Loucy (cell line): ENCODE data around the gene ANKRD63.

ENCODE experiments used
- H2AFZ ChIP-seq: fragments of 200-600 bp; sonication (generic); 2 replicates; pipeline ENCODE4 v1.6.0; 2016; ENCODE audit warnings: antibody characterized with exemption, mild to moderate bottlenecking, low read length, moderate library complexity
- H3F3A ChIP-seq: fragments of 200-600 bp; 2 replicates; pipeline ENCODE4 v1.6.0; 2016; ENCODE audit warnings: antibody characterized with exemption, low read depth, mild to moderate bottlenecking
- H3K27me3 ChIP-seq: fragments of 200-600 bp; sonication (generic); 2 replicates; pipeline ENCODE4 v1.6.1; 2014; ENCODE audit warnings: low read length, mild to moderate bottlenecking; ENCODE audit not compliant: insufficient read depth, poor library complexity, severe bottlenecking
- H3K36me3 ChIP-seq: fragments of 200-600 bp; sonication (generic); 2 replicates; pipeline ENCODE4 v1.6.1; 2016; ENCODE audit warnings: low read length; ENCODE audit not compliant: insufficient read depth
- H3K4me1 ChIP-seq: fragments of 200-600 bp; sonication (generic); 2 replicates; pipeline ENCODE4 v1.5.1; 2014; ENCODE audit warnings: low read length, mild to moderate bottlenecking; ENCODE audit not compliant: insufficient read depth, poor library complexity, severe bottlenecking
- H3K4me2 ChIP-seq: fragments of 200-600 bp; sonication (generic); 2 replicates; pipeline ENCODE4 v1.6.0; 2014; ENCODE audit warnings: antibody characterized with exemption, low read length, low read depth, mild to moderate bottlenecking; ENCODE audit not compliant: poor library complexity, severe bottlenecking
- H3K4me3 ChIP-seq: fragments of 200-600 bp; sonication (generic); 2 replicates; pipeline ENCODE4 v1.5.1; 2014; ENCODE audit warnings: low read length, mild to moderate bottlenecking, mixed read lengths; ENCODE audit not compliant: poor library complexity, severe bottlenecking
- H3K79me2 ChIP-seq: fragments of 200-600 bp; sonication (generic); 2 replicates; pipeline ENCODE4 v1.6.1; 2014; ENCODE audit warnings: low read length; ENCODE audit not compliant: insufficient read depth
- H3K9ac ChIP-seq: fragments of 200-600 bp; sonication (generic); 2 replicates; pipeline ENCODE4 v1.6.0; 2014; ENCODE audit warnings: mild to moderate bottlenecking, low read depth, low read length, moderate library complexity; ENCODE audit not compliant: poor library complexity, severe bottlenecking
- H3K9me2 ChIP-seq: fragments of 200-600 bp; sonication (generic); replicated peaks from 2 replicates; pipeline ENCODE4 v1.6.1; 2016; ENCODE audit warnings: low read depth, low read length, mixed read lengths
- H3K9me3 ChIP-seq: fragments of 200-600 bp; sonication (generic); 2 replicates; pipeline ENCODE4 v1.6.1; 2014; ENCODE audit warnings: mild to moderate bottlenecking, antibody characterized with exemption, low read length, low read depth; ENCODE audit not compliant: insufficient read depth
- H4K20me1 ChIP-seq: fragments of 200-600 bp; sonication (generic); 2 replicates; pipeline ENCODE4 v1.6.0; 2014; ENCODE audit warnings: antibody characterized with exemption, low read length, mild to moderate bottlenecking; ENCODE audit not compliant: insufficient read depth, poor library complexity, severe bottlenecking
- EZH2phosphoT487 ChIP-seq: fragments of 200-600 bp; IDR thresholded peaks from 2 replicates; pipeline ENCODE4 v1.6.1; 2018; ENCODE audit warnings: antibody characterized with exemption, mild to moderate bottlenecking, moderate library complexity, borderline replicate concordance
- TF ChIP-seq, protein P1 (sequence below): fragments of 200-600 bp; sonication (generic); conservative IDR thresholded peaks from 2 replicates; pipeline ENCODE4 v1.5.1; 2014; ENCODE audit warnings: mild to moderate bottlenecking, antibody characterized with exemption, low read length

ANKRD63 gene

DNA sequence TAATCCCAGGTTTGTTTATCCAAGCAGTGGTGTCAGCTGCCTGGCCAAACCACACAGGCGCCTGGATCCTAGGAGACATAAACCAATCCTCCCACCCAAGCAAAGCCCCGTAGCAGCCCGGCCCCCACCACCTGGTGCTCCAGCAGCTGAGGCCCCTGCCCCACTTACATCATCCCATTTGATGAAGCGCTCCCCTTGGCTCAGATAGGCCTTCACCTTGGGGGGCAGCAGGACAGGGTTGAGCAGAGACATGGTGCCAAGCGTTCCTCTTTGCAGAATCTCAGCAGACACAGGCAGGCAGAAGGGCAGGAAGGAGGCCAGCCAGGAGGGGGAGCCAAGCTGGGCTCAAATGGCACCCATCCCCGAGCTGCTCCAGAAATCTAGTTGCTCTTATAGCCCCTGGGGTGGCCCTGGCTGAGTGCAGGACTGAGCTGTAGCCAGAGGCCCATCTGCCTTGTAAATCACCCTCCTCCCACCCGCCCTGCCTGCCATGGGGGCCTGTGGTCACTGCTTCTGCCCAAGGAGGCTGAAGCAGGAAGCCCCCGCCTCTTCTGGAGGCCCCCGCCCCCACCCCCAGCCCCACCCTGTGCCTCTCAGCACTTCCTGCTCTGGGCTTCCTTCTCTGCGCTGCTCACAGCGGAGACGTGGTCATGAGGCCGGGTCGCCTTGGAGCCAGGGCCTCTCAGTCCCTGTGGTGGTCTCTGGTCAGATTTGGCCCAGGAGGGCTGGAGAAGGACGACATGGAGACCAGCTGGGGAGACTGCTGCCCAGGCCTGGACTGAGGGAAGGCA lies 24.8 kb upstream of the ANKRD63 start, which contains the start of gene PLCB2:
PLCB2 (minus strand) TSS at position 515 of the 791 bp plus-strand sequence; CDS start at position 252, 263 bp downstream.
- Histone ChIP-seq H2AFZ (peak within 1 kb of the TSS; percentile 45), H3K9ac (peak within 1 kb of the TSS; percentile 98), H3K36me3 (peaks cover 2% of the 10 kb centered on the region; the same call in 1 of the 2 replicates), H3K27me3 (no peaks in the 10 kb centered on the region), H3K9me3 (no peaks in the 10 kb centered on the region), H3F3A (no peaks in the 10 kb centered on the region), H3K4me2 (peak within 1 kb of the TSS; percentile 97), H3K4me1 (peaks cover 57% of the 10 kb centered on the region), H4K20me1 (peaks cover 11% of the 10 kb centered on the region), H3K9me2 (no peaks in the 10 kb centered on the region), H3K4me3 (peak within 1 kb of the TSS; percentile 96), H3K79me2 (peaks cover 52% of the 10 kb centered on the region)
- no peak for TF ChIP-seq EZH2phosphoT487
- TF ChIP-seq, protein P1, sequence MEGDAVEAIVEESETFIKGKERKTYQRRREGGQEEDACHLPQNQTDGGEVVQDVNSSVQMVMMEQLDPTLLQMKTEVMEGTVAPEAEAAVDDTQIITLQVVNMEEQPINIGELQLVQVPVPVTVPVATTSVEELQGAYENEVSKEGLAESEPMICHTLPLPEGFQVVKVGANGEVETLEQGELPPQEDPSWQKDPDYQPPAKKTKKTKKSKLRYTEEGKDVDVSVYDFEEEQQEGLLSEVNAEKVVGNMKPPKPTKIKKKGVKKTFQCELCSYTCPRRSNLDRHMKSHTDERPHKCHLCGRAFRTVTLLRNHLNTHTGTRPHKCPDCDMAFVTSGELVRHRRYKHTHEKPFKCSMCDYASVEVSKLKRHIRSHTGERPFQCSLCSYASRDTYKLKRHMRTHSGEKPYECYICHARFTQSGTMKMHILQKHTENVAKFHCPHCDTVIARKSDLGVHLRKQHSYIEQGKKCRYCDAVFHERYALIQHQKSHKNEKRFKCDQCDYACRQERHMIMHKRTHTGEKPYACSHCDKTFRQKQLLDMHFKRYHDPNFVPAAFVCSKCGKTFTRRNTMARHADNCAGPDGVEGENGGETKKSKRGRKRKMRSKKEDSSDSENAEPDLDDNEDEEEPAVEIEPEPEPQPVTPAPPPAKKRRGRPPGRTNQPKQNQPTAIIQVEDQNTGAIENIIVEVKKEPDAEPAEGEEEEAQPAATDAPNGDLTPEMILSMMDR: peak; percentile 53

DNA sequence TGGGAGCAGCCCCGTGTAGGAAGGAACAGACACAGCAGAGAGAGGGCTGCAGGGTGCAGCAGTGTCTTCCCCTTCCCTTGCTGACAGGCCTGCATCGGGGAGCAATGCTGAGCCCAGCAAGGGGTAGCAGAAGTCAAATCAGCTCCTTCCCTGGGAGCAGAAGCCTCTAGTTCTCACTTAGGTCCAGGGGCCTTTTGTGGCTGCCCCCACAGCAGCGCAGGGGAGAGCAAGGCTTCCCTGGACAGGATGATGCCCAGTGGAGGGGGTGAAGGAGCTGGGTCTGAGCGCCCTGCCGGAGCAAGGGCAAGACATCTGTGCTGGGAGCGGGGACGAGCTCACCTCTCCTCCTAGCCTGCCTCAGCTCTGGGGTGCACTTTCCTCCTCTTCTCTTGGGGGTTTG lies 24.0 kb upstream of the ANKRD63 start:
- Histone ChIP-seq H3K9ac (peak overlapping the region; percentile 98), H3K4me3 (peak overlapping the region; percentile 96), H3K4me1 (peaks cover 57% of the 10 kb centered on the region)

DNA sequence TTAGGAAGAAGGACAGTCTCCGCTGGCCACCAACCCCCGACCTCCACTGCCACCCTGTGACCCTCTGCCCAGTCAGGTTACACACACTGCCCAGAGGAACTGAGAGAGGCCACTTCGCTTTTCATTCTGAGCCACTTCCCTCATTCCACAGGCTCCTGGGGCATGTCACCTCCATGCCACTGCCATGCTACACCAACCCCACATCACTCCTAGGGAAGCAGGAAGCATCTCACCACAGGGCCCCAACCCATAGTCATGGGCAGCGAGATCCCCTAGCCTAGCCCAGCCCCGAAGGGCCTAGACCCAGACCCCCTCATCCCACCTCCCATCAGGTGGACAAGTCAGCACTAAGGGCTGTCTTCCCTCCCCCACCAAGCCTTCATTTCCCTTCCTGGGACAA lies 23.5 kb upstream of the ANKRD63 start:
- Histone ChIP-seq H3K36me3 (peaks cover 15% of the 10 kb centered on the region; the same call in 1 of the 2 replicates), H3K4me3 (peak overlapping the region; percentile 96), H3K9me3 (no peaks in the 10 kb centered on the region), H3K27me3 (no peaks in the 10 kb centered on the region), H4K20me1 (peaks cover 11% of the 10 kb centered on the region), H3K79me2 (peaks cover 57% of the 10 kb centered on the region), H3K9me2 (no peaks in the 10 kb centered on the region), H2AFZ (peak overlapping the region; percentile 45; the same call in 1 of the 2 replicates), H3F3A (no peaks in the 10 kb centered on the region), H3K4me1 (peaks cover 57% of the 10 kb centered on the region), H3K4me2 (peak overlapping the region; percentile 97), H3K9ac (peak overlapping the region; percentile 98)
- no peak for TF ChIP-seq EZH2phosphoT487
- TF ChIP-seq, protein P1: no peak

More for the DNA sequence above, 24.0 kb upstream of the ANKRD63 start:
- TF ChIP-seq EZH2phosphoT487: no peak
- H3K9me2 ChIP-seq: no peaks in the 10 kb centered on the region
- H3K9me3 ChIP-seq: no peaks in the 10 kb centered on the region
- no peaks in the 10 kb centered on the region for H3K27me3 ChIP-seq
- H3F3A ChIP-seq: no peaks in the 10 kb centered on the region
- peaks cover 57% of the 10 kb centered on the region for H3K79me2 ChIP-seq
- peak overlapping the region; percentile 97 for H3K4me2 ChIP-seq
- H4K20me1 ChIP-seq: peaks cover 11% of the 10 kb centered on the region
- H3K36me3 ChIP-seq: peaks cover 10% of the 10 kb centered on the region; the same call in 1 of the 2 replicates
- peak overlapping the region; percentile 45; the same call in 1 of the 2 replicates for H2AFZ ChIP-seq
